Endodermal cell (in vitro differentiated cells): ENCODE measurements around the gene XKR8. TPM values are rescaled to one million over a fixed set of nuclear protein-coding genes. Genes with fewer than 3 reads are reported as not detected.

Experiments
- DNase-seq: peaks from one replicate; pipeline ENCODE4 v3.0.0-alpha.2; 2017
- H3K27ac ChIP-seq: 2 replicates; pipeline ENCODE4 v1.5.1; 2013; ENCODE audit warnings: mild to moderate bottlenecking, low read depth, low read length, moderate library complexity
- H3K27me3 ChIP-seq: 2 replicates; pipeline ENCODE4 v1.6.1; 2013; ENCODE audit warnings: mild to moderate bottlenecking, low read length, moderate library complexity; ENCODE audit not compliant: insufficient read depth, control insufficient read depth, poor library complexity, severe bottlenecking
- H3K36me3 ChIP-seq: 2 replicates; pipeline ENCODE4 v1.7.0; 2013; ENCODE audit warnings: mild to moderate bottlenecking, low read length, moderate library complexity; ENCODE audit not compliant: control insufficient read depth, insufficient read depth
- H3K4me1 ChIP-seq: one replicate; pipeline ENCODE4 v1.7.0; 2013; ENCODE audit warnings: low read length; ENCODE audit not compliant: control insufficient read depth, insufficient read depth
- H3K4me3 ChIP-seq: 2 replicates; pipeline ENCODE4 v1.5.1; 2013; ENCODE audit warnings: mild to moderate bottlenecking, low read length, moderate library complexity
- H3K9ac ChIP-seq: 2 replicates; pipeline ENCODE4 v1.6.1; 2013; ENCODE audit warnings: mild to moderate bottlenecking, low read length, moderate library complexity; ENCODE audit not compliant: poor library complexity, severe bottlenecking; ENCODE audit errors: extremely low read depth
- H3K9me3 ChIP-seq: 2 replicates; pipeline ENCODE4 v1.6.1; 2013; ENCODE audit warnings: mild to moderate bottlenecking, low read length, moderate library complexity; ENCODE audit not compliant: control insufficient read depth
- H3K27ac Mint-ChIP-seq: 2 replicates; pipeline ENCODE4 v1.8.0; 2020; ENCODE audit warnings: mixed read lengths
- H3K27me3 Mint-ChIP-seq: 2 replicates; pipeline ENCODE4 v1.8.0; 2021; ENCODE audit warnings: mild to moderate bottlenecking, mixed read lengths; ENCODE audit not compliant: insufficient read depth
- H3K36me3 Mint-ChIP-seq: 2 replicates; pipeline ENCODE4 v1.8.0; 2020; ENCODE audit warnings: low read depth, mixed read lengths
- H3K4me1 Mint-ChIP-seq: 2 replicates; pipeline ENCODE4 v1.8.0; 2020; ENCODE audit warnings: mixed read lengths
- H3K4me3 Mint-ChIP-seq: 2 replicates; pipeline ENCODE4 v1.8.0; 2020; ENCODE audit warnings: mild to moderate bottlenecking, moderate library complexity, mixed read lengths
- H3K9me3 Mint-ChIP-seq: 2 replicates; pipeline ENCODE4 v1.8.0; 2020; ENCODE audit warnings: mild to moderate bottlenecking, mixed read lengths
- CTCF ChIP-seq: fragments of 200-600 bp; sonication (generic); conservative IDR thresholded peaks from 2 replicates; pipeline ENCODE4 v1.5.0; 2021; ENCODE audit warnings: antibody characterized with exemption, mild to moderate bottlenecking
- WGBS, 2 experiments: methylation state at CpG; one replicate each; pipeline versions ENCODE4 v1.1.5 to v1.1.7; 2013; ENCODE audit warnings: missing lambda C conversion rate in 2 of 2, mixed read lengths in 1 of 2; ENCODE audit not compliant: insufficient coverage in 1 of 2, insufficient read length in 1 of 2; 5-methylcytosine and 5-hydroxymethylcytosine counted together
- total RNA-seq, 2 donors: library from RNA; stranded (reverse); fragmentation: NEBNext Ultra II Directional in 1 of 2; extraction: Animal tissue kit (Norgen Biotek cat#: 25700) in 1 of 2; gene quantifications; 2 replicates in 1 of 2; 3 replicates in 1 of 2; pipeline ENCODE4 v1.2.1, GENCODE V29; 2021

The XKR8 gene
- total RNA-seq, 2 donors from 2014 or later = 17.5 to 17.7 TPM

- H3K4me3 Mint-ChIP-seq = no peak overlapping the region
- Histone ChIP-seq H3K9me3 (no peaks in the 10 kb centered on the region), H3K4me3 (no peak overlapping the region), H3K4me1 (no peaks in the 10 kb centered on the region), H3K27ac (no peak overlapping the region), H3K9ac (no peak overlapping the region), H3K27me3 (no peaks in the 10 kb centered on the region), H3K36me3 (no peaks in the 10 kb centered on the region)
- peaks cover 3% of the 10 kb centered on the region for H3K36me3 Mint-ChIP-seq
- peaks cover 33% of the 10 kb centered on the region for H3K4me1 Mint-ChIP-seq
- peaks cover 6% of the 10 kb centered on the region for H3K27me3 Mint-ChIP-seq
- H3K9me3 Mint-ChIP-seq = no peaks in the 10 kb centered on the region
- no peak for TF ChIP-seq CTCF
- no peak overlapping the region for H3K27ac Mint-ChIP-seq
- DNase-seq = no peak
- 84 to 100% methylated on average over 1 to 5 of the region's 5 CpGs for WGBS, 2 experiments
Observed at GRCh38 chr1:27936370-27936769, 23.4 kb upstream of the XKR8 start.

- Histone ChIP-seq H3K27ac (no peak overlapping the region), H3K36me3 (no peaks in the 10 kb centered on the region), H3K4me3 (no peak overlapping the region), H3K9me3 (no peaks in the 10 kb centered on the region), H3K9ac (no peak overlapping the region), H3K4me1 (no peaks in the 10 kb centered on the region), H3K27me3 (no peaks in the 10 kb centered on the region)
- no peaks in the 10 kb centered on the region for H3K9me3 Mint-ChIP-seq
- peaks cover 3% of the 10 kb centered on the region for H3K36me3 Mint-ChIP-seq
- no peak for DNase-seq
- H3K27me3 Mint-ChIP-seq = peaks cover 6% of the 10 kb centered on the region
- peaks cover 31% of the 10 kb centered on the region for H3K4me1 Mint-ChIP-seq
- no peak for TF ChIP-seq CTCF
- WGBS, 2 experiments = 59% methylated on average over 1 of the region's 1 CpG; no CpG with 5 or more reads in 1 of the 2 experiments
- H3K27ac Mint-ChIP-seq = peak overlapping the region; percentile 44
- H3K4me3 Mint-ChIP-seq = no peak overlapping the region
Observed at GRCh38 chr1:27937524-27937836, 22.3 kb upstream of the XKR8 start.

- peaks cover 3% of the 10 kb centered on the region for H3K36me3 Mint-ChIP-seq
Observed at GRCh38 chr1:27938488-27938887, 21.3 kb upstream of the XKR8 start.

More at GRCh38 chr1:27938488-27938887, 21.3 kb upstream of the XKR8 start:
- Histone ChIP-seq H3K9ac (no peak overlapping the region), H3K36me3 (no peaks in the 10 kb centered on the region), H3K4me1 (no peaks in the 10 kb centered on the region), H3K9me3 (no peaks in the 10 kb centered on the region), H3K4me3 (no peak overlapping the region), H3K27ac (no peak overlapping the region), H3K27me3 (no peaks in the 10 kb centered on the region)
- peaks cover 29% of the 10 kb centered on the region for H3K4me1 Mint-ChIP-seq
- no peak overlapping the region for H3K27ac Mint-ChIP-seq
- 92% methylated on average over 3 to 4 of the region's 4 CpGs for WGBS, 2 experiments
- no peak overlapping the region for H3K4me3 Mint-ChIP-seq
- DNase-seq = no peak
- H3K27me3 Mint-ChIP-seq = peaks cover 6% of the 10 kb centered on the region
- TF ChIP-seq CTCF = no peak
- no peaks in the 10 kb centered on the region for H3K9me3 Mint-ChIP-seq
